Urothelium cell line (cell line): ENCODE data around the gene KCNJ15.
"Not testable (repeated sequence)": the region's sequence is repeated elsewhere in the genome, so short reads cannot be mapped to it uniquely, and the experiment has no call there.

ENCODE experiments used
- DNase-seq: peaks from one replicate; pipeline ENCODE4 v3.0.0; 2011; ENCODE audit warnings: low spot score, mixed read lengths
- FAIRE-seq: peaks from 2 replicates; lab custom pipeline; 2011; peaks lifted over from hg19 to GRCh38; lab: Jason Lieb, UNC

KCNJ15 gene

DNA sequence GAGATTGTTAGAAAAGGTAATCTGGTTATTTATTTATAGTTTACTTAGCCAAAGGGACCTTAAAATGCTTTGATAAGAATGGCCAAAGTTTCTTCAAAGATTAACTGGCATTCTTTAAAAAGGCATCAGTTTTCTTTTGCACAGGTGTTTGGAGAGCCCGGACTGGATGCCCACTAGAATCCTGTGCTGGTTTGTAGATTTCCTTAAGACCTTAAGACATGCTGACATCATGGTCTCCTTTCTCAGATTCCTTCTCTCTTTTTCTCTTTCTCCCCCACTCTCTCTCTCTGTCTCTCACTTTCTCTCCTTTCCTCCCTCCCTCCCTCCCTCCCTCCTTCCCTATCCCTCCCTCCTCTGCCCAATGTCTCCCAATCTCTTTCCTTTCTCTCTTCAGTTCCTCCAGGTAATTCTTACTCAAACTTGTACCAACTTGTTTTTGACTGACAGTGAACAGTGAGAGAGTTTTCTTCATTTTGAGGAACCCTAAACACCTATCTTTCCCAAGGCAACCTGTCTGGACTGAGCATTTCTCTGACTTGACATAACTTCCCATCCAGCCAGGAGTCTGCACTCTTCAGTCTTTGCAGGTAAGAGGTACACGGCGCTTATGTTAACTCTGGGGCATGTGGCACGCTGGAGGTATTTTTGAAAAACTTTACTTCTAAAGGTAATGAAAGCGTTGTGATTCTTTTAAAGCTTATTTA, at the start of gene KCNJ15:
KCNJ15 (plus strand) TSS at position 393 of the 704 bp plus-strand sequence. CDS start 42,271 bp downstream, outside the sequence.
- FAIRE-seq (no peak), DNase-seq (no peak)

DNA sequence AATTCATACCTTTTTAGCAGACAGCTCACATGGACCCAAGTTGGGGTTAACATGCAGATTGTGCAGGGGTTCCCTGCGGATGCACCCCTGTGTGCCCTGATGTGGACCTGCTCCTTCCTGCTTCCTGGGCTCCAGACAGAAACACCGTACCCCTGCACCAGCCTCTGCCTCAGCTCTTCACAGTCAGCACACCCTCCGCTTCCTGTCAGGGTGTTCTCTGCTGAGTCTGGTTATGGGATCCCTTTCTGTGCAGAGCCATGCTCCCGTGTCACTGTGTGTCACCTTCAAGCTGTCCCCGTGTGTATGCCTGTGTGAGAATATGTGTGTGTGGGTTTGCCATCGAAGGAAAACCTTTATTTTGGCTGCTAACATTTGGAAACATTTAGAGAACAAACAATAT, 48.7 kb upstream of the KCNJ15 start:
- FAIRE-seq (no peak), DNase-seq (no peak)

DNA sequence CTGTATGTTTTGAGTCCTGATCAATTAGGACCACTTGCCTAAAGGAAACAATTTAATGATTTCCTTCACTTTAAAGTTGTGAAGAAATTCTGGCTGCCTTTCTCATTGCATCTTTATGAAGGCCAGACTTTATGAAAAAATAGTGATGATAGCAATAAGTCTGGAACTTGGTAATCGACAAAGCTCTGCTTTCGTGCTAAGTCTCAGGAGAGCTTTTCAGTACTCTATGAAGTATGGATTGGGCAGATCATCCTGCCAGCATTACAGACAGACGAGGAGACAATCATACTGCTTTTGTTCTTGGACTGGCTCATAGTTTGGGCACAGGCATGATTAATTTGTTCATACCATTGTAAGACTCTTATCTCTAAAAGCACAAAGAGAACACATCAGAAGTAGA, 45.5 kb upstream of the KCNJ15 start:
- no peak for DNase-seq
- FAIRE-seq = no peak

DNA sequence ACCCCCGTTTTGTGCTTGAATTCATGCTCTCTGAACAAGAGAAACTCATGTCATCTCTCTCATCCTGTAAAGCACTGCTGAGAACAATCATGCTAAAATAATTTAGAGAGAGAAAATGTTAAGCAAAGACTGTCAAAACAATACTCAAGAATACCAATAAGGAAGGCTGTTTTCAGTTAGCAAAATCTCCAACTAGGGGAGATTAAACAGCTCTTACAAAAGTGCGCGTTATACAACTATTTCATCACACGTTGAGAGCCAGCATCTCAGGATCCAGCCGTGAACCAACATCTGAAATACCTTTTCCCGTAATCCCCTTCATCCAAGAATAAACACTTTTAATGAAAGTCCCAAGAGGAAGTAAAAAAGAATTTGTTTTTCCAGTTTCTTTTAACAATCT, 44.1 kb upstream of the KCNJ15 start:
- FAIRE-seq (no peak), DNase-seq (no peak)

DNA sequence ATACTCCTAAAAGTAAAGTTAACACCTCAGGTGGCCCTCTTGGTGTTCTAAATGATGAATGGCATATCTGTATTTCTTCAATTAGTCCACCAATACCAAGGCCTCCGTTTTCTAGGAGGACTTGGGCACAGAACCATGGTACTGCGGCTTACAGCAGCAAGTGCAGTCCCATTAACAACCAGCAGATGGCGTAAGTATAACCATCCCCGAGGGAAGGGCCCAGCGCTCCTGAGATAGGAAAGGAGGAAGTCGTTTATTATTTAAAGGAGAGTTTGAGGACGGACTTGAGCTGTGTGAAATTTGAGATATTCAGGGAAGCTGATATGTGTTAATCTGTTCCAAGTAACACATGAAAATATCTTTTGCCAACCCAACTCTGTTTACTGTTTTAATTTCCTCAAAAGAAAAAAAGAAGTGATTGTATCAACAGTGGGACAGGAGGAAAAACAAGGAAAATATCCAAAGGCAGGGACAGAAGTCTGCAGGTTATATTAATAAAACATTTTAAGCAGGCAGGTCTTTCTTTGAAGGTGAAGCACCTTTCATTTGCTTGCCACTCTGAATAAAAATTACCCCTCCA, 37.7 kb upstream of the KCNJ15 start:
- FAIRE-seq = no peak
- peak; percentile 35 for DNase-seq

DNA sequence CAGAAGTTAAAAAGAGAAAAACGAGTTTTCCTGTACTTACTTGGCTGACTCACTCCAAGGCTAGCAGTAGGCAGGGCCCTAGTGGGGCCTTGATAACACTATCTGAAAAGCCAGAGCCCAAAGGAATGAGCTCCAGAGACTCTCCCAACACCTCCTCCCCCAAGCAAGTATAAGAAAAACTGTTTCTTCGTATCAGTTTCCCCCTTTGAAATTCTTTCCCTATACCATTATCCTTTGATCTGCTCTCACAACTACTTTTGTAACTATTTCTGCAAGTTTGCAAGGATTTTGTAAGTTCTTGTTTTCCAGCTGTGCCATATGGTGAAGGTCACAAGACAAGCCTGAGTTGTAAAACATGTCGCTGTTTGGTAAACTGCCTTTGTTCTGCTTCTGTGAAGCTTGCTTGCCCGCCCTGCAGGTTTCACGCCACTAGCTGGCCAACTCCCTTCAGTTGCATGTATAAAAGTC, 36.5 kb upstream of the KCNJ15 start:
- DNase-seq (no peak), FAIRE-seq (no peak)

DNA sequence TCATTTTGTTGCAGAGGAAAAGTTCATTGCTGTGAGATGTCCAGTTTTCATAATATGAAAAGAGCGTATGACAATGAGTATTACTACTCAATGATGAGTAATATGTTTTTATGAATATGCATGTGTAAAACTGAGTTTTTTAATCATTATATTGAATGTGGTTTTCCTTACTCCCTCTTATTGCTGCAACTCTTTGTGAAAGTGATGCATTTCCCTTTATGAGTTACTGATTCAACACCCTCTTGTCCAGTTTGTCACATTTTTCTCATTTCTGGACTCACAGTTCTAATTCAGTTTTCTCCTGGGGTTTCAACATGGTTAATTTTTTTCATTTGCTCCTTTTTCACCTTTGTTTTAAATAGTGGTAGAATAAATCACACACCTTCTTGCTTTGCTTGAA, 35.2 kb upstream of the KCNJ15 start:
- no peak for FAIRE-seq
- no peak for DNase-seq

DNA sequence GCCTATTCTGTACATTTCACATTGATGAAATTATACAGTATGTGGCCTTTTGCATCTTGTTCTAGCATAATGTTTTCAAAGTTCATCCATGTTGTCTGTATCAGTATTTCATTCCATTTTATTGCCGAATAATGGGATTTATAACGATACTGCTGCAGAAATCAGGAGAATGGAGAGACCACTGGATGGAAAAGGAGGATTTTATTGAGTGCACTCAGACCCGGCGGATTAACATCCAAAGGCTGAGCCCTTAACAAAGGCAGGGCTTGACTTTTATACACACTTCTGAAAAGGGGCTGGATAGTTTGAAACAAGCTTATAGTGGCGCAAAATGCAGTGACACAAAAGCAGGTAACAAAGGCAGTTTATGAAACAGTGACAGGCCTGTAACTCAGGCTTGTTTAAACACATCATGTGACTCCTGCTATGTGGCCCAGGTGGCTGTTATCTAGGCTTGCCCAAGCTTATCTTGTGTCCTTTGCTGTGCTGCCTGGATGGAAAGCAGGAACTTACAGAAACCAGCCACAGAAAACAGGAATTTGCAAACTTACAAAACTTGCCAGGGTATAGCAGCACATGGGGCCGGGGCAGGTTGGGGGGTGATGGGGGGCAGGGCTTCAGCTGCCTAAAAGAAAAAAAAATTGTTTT, 32.8 kb upstream of the KCNJ15 start:
- DNase-seq (no peak), FAIRE-seq (no peak)

DNA sequence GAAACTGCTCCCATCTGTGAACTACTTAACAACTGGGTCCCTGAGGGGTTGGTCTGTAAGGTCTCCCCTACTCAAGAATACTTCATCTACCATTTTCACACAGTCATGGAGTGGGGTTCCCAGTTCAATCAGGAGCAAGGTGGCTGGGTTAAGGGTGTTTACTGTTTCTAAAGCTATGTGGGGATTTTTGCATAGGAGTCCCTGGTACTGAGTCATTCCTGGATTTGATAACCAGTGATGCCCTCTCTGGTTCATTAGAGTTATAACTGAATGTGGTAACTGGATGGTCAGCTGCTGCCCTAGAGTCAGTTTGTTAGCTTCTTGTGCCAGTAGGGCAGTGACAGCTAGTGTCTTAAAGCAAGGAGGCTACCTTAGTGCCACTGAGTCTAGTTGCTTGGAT, 29.4 kb upstream of the KCNJ15 start:
- DNase-seq (no peak), FAIRE-seq (no peak)

DNA sequence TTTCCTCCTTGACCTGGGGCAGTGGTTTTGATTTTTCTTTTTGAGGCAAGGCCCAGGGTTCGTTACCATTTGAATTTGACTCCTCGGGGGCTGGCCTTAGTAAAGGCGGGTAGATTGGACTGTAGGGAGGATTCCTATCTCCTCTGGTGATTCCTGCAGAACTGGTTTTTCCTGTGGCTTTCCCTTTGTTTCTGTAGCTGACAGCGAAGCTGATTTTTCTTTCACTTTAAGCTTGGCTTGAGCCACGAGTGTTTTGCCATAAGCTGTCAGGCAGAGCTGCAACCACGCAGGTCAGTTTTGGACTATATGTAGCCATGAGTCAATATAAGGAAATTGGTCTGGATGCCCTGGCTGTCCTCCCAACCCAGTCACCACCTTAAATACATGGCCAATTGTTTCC, 28.7 kb upstream of the KCNJ15 start:
- FAIRE-seq (no peak), DNase-seq (no peak)

DNA sequence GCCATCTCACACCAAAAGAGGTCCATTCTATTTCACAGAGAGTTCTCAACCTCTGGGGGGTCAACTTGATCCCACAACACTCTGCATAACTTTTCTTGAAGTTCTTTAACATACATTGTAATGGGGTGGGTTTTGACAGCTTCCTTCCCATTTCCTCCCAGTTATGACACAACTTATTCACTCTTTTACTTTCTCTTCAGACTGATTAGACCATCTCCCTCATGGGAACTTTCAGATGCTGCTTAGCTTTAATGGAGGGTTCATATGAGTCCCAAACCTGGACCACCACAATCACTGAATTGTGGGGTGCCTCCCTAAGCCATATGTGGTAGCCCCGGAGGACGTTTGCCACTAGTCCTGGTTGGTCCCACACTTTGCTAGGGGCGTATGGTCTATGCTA, 28.3 kb upstream of the KCNJ15 start:
- DNase-seq = no peak
- no peak for FAIRE-seq

DNA sequence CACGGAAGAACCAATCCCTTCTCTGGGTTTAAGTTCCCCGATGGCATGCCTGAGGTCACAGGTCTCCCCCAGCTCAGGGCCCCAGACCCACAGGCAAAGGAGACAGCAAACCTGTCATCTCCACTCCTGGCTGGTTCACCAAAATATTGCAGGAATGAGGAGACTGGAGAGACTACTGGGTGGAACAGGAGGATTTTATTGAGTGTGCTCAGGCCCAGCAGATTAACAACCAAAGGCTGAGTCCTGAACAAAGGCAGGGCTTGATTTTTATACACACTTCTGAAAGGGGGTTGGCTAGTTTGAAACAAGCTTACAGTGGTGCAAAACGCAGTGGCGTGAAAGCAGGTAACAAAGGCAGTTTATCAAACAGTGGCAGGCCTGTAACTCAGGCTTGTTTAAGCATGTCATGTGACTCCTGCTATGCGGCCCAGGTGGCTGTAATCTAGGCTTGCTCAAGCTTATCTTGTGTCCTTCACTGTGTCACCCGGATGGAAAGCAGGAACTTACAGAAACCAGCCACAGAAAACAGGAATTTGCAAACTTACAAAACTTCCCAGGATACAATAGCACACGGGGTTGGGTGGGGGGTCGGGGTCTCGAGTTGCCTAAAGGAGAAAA, 27.4 kb upstream of the KCNJ15 start:
- DNase-seq = no peak
- FAIRE-seq = no peak

DNA sequence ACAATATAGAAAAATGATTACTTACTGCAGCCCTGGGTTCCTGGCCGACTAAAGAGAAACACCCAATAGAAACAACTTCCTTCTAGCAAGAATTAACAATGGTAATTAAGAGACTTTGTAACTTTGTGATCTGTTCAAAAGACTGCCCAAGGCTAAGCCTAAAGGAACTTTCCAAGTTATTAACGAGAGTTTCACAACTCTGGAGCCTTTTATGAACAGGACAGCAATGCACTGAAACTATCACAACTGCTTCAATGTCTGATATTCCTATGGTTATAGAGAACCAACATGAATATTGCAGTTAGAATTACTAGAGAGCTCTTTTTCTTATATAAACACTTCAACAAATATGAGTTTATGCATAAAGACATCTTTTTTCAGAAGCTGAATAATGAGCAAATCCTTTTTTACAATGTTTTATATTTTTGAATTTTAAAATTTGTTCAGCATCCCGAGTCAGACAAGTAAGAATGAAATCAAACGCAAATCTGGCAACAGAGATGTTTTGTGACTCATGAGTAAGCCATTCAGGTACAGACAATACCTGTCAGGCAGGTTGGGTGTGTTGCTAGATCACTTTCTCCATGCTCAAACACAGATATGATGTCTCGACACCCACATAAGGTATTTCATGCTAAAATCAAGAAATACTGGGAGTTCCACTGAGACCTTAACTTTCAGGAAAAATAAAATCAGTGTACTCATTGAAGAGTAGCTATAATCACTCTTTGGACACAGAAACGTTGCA, 22.2 kb upstream of the KCNJ15 start:
- no peak for FAIRE-seq

DNA sequence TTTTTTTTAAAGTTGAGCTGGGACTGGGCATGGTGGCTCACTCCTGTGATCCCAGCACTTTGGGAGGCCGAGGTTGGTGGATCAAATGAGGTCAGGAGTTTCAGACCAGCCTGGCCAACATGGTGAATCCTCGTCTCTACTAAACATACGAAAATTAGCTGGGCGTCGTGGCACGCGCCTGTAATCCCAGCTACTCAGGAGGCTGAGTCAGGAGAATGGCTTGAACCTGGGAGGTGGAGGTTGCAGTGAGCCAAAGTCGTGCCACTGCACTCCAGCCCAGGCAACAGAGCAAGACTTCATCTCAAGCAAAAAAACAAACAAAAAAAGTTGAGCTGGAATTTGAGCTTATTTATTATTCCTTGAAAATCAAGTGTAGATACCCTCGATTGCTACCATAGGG, 21.5 kb upstream of the KCNJ15 start:
- FAIRE-seq, DNase-seq: not testable (repeated sequence)

More for the DNA sequence above, 22.2 kb upstream of the KCNJ15 start:
- no peak for DNase-seq

DNA sequence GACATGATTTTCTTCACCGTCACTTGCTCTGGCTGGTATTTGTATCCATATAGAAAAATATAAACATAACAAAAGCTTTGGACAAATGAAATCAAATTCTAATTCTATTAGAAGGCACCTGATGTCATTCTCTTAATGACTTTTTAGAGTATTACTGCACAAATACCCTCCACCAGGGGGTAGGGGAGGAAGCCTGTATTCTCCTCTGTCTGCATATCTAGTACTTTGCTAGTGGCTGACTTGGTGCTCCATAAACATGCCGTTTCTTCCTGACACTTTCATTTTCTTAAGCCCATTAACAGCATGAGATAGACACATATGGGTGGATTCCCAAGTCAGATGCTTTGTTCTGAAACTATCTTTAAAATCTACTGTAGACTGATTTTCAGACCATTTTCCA, 20.6 kb upstream of the KCNJ15 start:
- DNase-seq = no peak
- FAIRE-seq = no peak

DNA sequence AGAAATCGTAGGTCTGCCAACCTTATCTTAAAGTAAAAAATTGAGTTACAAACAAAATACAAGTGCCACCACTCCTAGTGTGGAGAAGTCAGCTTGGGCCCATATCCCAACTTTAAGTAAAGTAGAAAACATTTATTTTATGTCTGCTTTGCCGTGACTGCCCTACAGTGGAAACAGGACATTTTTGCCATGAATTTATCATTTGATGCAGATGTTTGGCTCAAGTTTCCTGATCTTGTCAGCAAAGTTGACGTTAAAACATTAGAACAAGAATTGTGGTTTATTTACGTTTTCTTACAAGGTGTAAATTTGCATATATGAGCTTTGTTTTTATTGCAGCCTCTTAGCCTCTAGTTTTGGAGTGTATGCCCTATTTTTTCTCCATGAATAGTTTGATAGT, 17.1 kb upstream of the KCNJ15 start:
- FAIRE-seq (no peak), DNase-seq (no peak)

DNA sequence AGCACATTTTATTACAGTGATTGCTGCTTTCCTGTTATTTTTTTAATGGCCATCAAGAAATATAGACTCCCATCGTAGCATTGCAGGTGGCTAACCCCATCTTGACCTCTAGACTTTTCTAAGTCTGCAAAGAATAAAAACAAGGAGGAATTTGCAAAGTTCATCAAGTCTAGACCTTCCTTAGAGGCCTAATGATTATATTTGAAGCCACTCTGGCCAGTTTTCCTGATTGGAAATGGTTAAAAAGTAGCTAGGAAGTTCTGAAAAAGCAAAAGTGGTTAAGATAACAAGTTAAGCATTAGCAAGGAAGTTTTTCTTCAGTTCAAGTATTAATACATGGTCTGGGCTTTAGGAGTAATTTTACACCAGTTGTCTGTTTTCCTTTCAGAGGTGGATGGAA, 16.7 kb upstream of the KCNJ15 start:
- FAIRE-seq = no peak
- DNase-seq = no peak

DNA sequence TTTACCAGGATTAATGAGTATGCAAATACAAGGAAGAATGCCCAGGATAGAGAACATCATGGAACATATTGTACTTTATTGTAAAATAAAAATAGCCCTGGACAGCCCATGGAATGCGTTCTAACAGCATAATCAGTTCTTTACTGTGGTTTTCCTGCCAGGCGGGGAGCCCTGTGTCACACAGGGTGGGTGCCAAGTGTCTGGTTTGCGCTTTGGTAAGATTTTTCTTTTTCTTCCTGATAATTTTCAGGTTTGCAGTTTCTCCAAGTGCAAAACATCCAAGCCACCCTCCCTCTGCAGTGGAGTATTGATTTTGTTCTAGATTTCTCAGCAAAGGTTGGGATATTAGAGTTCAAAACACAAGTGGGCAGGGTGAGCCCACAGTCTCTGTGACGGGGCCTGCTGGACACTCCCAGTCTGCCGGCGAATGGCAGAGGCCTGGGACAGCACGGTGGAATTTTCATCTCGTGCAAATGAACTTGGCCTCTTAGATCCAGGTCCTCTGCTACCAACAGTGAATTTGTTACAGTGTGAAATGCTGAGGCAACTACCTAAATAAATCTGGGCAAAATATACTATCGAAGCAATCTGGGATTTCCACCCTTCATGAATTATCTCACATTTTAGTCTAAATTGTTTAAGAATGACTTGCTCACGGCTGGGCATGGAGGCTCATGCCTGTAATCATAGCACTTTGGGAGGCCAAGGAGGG, 15.6 kb upstream of the KCNJ15 start:
- DNase-seq (no peak), FAIRE-seq (no peak)

DNA sequence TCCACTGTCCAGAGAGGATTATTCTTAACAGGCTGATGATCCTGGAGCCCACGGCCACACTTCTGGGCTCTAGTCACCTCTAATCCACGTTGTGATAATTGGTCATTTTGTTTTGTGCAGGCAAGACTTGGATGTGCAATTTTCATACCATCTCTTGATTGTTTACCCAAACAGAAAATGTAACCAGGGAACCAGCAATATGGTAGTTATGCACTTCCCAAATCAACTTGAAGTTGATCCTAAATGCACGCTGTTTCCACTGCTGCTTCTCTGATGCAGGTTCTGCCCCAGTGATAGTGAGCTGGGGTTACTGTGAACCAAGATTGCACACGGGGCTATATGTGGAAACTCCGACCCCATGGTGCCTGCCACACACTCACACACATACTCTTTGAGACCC, 14.7 kb upstream of the KCNJ15 start:
- no peak for FAIRE-seq
- DNase-seq = no peak

DNA sequence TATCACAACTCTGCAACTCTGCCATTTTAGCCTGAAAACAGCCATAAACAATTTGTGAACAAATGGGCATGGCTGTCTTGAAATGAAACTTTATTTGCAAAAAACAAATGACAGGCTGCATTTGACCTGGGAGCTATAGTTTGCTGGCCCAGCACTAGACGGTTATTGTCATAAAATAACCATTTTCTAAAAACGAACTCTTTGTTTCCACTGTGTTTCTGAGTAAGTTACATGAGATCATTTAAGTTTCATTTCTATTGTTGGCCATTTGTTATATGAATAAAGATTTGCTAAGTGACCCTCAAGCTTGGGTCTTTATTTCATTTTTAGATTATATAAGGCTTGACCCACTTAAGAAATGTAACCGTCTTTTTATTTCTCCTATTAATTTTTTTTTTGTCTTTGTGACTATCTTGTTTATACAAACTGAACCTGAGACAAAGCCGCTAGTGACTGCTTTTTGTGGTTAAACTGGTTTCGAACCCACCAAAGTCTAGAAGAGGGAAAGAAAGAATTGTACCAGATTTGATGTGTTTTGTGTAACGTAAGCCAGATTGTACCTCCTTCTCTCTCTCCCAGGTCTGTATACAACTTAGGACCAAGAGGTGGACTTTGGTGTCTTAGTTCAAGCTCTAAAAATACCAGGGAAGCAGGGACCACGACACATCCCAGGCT, 12.9 kb upstream of the KCNJ15 start:
- no peak for FAIRE-seq

More for the DNA sequence above, 12.9 kb upstream of the KCNJ15 start:
- no peak for DNase-seq
